ENCODE measurements around the gene DDX27.

The DDX27 gene

DNA sequence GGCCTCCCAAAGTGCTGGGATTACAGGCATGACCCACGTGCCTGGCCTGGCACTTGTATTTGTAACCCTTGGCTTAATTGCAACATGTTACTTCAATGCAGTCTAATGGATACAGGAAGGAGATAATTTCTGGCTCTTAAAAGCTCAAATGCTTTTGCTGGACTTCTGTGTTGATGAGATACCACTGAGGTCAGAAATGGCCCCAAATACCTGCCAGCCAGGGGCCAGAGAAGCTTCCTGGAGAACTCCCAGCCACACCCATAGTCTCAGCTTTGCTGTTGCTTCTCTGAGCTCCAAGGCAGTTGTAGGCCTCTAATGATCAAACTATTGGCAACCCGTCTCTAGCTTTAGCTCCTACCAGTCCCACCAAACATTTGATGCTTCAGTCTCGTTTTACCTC lies 72.8 kb downstream of the DDX27 start:
- no peak for DNase-seq

DNA sequence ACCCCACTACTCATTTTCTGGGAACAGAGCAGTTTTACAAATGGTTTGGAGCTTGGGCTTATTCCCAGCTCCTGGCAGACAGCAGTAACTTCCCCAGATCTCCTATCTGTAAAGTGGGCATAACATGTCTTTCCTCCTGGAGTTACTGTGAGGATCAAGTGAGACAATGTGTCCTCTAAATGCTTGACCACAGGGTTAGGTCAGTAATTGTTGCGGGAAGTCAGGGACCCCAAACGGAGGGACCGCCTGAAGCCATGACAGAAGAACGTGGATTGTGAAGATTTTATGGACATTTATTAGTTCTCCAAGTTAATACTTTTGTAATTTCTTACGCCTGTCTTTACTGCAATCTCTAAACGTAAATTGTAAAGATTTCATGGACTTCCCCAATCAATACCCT lies 73.9 kb downstream of the DDX27 start:
- no peak for DNase-seq
